HepG2 (cell line): ENCODE results near the gene SEMA4C. TPM values are rescaled to one million over a fixed set of nuclear protein-coding genes. Genes with fewer than 3 reads are reported as not detected.

Source experiments
- FOXK1 ChIP-seq: sonication (generic); formaldehyde crosslinking; IDR thresholded peaks from 2 replicates; pipeline ENCODE4 v1.4.0; 2020; ENCODE audit warnings: low read depth, missing genetic modification reagents, borderline replicate concordance
- FOXM1 ChIP-seq: sonication (generic); formaldehyde crosslinking; IDR thresholded peaks from 2 replicates; pipeline ENCODE4 v1.5.0; 2020; ENCODE audit warnings: missing genetic modification reagents
- HOXA9 ChIP-seq: sonication (generic); formaldehyde crosslinking; IDR thresholded peaks from 2 replicates; pipeline ENCODE4 v1.8.1; 2022; ENCODE audit warnings: missing genetic modification reagents, mild to moderate bottlenecking, moderate library complexity, borderline replicate concordance
- MAFK ChIP-seq, 2 experiments: IDR thresholded peaks in 1 of 2; conservative IDR thresholded peaks in 1 of 2; 2 replicates each; pipeline ENCODE4 v1.6.1; 2011; ENCODE audit warnings: improper control_type of control experiment in 2 of 2, low read length in 2 of 2
- MXD1 ChIP-seq: sonication (generic); formaldehyde crosslinking; IDR thresholded peaks from 2 replicates; pipeline ENCODE4 v1.4.0; 2020; ENCODE audit warnings: mild to moderate bottlenecking, missing genetic modification reagents
- MYNN ChIP-seq: sonication (generic); formaldehyde crosslinking; IDR thresholded peaks from 2 replicates; pipeline ENCODE4 v1.4.0; 2020; ENCODE audit warnings: mild to moderate bottlenecking, low read depth, missing genetic modification reagents
- ZBTB7B ChIP-seq: sonication (generic); formaldehyde crosslinking; IDR thresholded peaks from 2 replicates; pipeline ENCODE4 v1.4.0; 2020; ENCODE audit warnings: missing genetic modification reagents
- ZFP36 ChIP-seq: fragments of 150-350 bp; IDR thresholded peaks from 2 replicates; pipeline ENCODE4 v1.6.1; 2018; ENCODE audit warnings: borderline replicate concordance, low read length, low read depth; ENCODE audit not compliant: partially characterized antibody
- ZFP41 ChIP-seq: sonication (generic); formaldehyde crosslinking; IDR thresholded peaks from 2 replicates; pipeline ENCODE4 v1.4.0; 2020; ENCODE audit warnings: mild to moderate bottlenecking, missing genetic modification reagents, borderline replicate concordance
- ZNF143 ChIP-seq: sonication (generic); formaldehyde crosslinking; IDR thresholded peaks from 2 replicates; pipeline ENCODE4 v1.4.0; 2020; ENCODE audit warnings: missing genetic modification reagents
- ZNF329 ChIP-seq: sonication (generic); formaldehyde crosslinking; IDR thresholded peaks from 2 replicates; pipeline ENCODE4 v1.9.0; 2021; ENCODE audit warnings: low read depth, mild to moderate bottlenecking, missing genetic modification reagents
- ZNF569 ChIP-seq: sonication (generic); formaldehyde crosslinking; IDR thresholded peaks from 2 replicates; pipeline ENCODE4 v1.5.0; 2020; ENCODE audit warnings: mild to moderate bottlenecking, missing genetic modification reagents, moderate library complexity, borderline replicate concordance
- ZSCAN25 ChIP-seq: sonication (generic); formaldehyde crosslinking; IDR thresholded peaks from 2 replicates; pipeline ENCODE4 v1.8.0; 2022; ENCODE audit warnings: mild to moderate bottlenecking, missing genetic modification reagents
- polyA plus RNA-seq, 8 experiments: library from polyadenylated mRNA; depleted of rRNA in 3 of 8; stranded (reverse) in 7 of 8; unstranded in 1 of 8; fragments of >200 nt; fragmentation: Illumina TruSeq in 4 of 8; extraction: Trizol in 4 of 8; gene quantifications; 2 replicates each; pipeline versions ENCODE4 v1.2.1 to v1.2.3, GENCODE V29; 2011 to 2016; ENCODE audit warnings: low read depth in 4 of 8, missing spikeins in 1 of 8, mixed read lengths in 1 of 8; ENCODE audit not compliant: insufficient read depth in 1 of 8
- total RNA-seq, 5 experiments: library from RNA; depleted of rRNA; stranded (reverse); fragments of >200 nt; fragmentation: Illumina TruSeq; extraction: Trizol; gene quantifications; 2 replicates each; pipeline ENCODE4 v1.2.3, GENCODE V29; 2016; ENCODE audit warnings: low read depth in 1 of 5
- TF ChIP-seq, protein P1 (sequence below), 2 experiments: sonication (generic) in 1 of 2; formaldehyde crosslinking in 1 of 2; IDR thresholded peaks; 2 replicates each; pipeline versions ENCODE4 v1.4.0 to v1.6.1; 2018 to 2020; ENCODE audit warnings: missing genetic modification reagents in 2 of 2, borderline replicate concordance in 1 of 2, low read depth in 1 of 2, mild to moderate bottlenecking in 1 of 2, missing biosample characterization in 1 of 2
- TF ChIP-seq, protein P2 (sequence below): sonication (generic); formaldehyde crosslinking; IDR thresholded peaks from 2 replicates; pipeline ENCODE4 v1.9.0; 2021; ENCODE audit warnings: mild to moderate bottlenecking, missing genetic modification reagents
- TF ChIP-seq, protein P3 (sequence below): fragments of 450-650 bp; IDR thresholded peaks from 2 replicates; pipeline ENCODE4 v1.6.1; 2016
- TF ChIP-seq, protein P4 (sequence below): IDR thresholded peaks from 2 replicates; pipeline ENCODE4 v1.6.1; 2018; ENCODE audit warnings: missing genetic modification reagents, mild to moderate bottlenecking, missing compliant biosample characterization

Gene SEMA4C
- total and polyA plus RNA-seq, 2 of the 13 experiments (the other 11 are each of a cell fraction or from before 2014, with no cell fraction given): 25.9 to 46.6 TPM

DNA sequence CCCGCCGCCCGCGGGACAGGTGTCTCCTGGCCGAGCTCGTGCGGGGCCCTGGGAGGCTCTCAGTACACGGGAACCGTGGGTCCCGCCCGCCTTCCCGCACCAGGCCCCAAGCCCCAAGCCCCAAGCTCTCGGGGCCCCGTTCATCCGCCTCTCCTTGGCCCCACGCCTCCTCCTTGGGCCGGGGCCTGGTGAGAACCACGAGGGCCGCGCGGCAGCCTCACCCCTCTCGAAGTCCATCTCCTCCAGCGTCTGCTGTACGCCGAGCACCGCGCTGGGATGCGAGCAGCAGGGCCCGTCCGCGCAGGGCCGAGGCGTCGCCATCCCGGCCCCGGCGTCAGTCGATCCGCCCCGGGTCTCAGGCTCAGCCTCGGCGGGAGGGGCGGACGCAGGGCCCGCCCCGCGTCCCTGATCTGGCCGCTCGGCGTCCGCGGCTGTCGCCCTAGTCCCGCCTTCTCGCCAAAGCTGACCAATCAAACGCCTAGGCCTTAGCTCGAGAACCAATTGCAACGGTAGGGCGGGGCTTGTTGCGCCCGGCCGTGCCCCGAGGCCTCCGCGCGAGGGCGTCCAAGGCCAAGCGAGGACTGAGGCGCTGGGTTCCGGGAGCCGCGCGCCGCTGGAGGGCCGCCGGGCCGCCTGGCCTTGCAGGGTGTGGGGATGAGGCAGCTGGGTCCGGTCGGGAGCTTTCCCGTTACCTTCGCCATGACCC is 12.1 kb downstream of the SEMA4C start, which contains the start of gene ANKRD39 (continued):
- TF ChIP-seq, protein P1, sequence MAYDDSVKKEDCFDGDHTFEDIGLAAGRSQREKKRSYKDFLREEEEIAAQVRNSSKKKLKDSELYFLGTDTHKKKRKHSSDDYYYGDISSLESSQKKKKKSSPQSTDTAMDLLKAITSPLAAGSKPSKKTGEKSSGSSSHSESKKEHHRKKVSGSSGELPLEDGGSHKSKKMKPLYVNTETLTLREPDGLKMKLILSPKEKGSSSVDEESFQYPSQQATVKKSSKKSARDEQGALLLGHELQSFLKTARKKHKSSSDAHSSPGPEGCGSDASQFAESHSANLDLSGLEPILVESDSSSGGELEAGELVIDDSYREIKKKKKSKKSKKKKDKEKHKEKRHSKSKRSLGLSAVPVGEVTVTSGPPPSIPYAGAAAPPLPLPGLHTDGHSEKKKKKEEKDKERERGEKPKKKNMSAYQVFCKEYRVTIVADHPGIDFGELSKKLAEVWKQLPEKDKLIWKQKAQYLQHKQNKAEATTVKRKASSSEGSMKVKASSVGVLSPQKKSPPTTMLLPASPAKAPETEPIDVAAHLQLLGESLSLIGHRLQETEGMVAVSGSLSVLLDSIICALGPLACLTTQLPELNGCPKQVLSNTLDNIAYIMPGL (CRISPR knock-in tag; IDR thresholded peaks at IDR 0.05; ENCODE audit: borderline replicate concordance in 1 of 2, low read depth in 1 of 2): peak; percentile 96 to 99
- TF ChIP-seq MXD1 (CRISPR knock-in tag) (peak; percentile 93), ZSCAN25 (CRISPR knock-in tag) (peak; percentile 87), HOXA9 (no peak), ZBTB7B (CRISPR knock-in tag) (peak; percentile 21; the same call in 1 of the 2 replicates), ZNF569 (no peak; the same call in 1 of the 2 replicates), MAFK (conservative IDR thresholded peaks at IDR 0.05 in 1 of 2, IDR thresholded peaks at IDR 0.05 in 1 of 2; ENCODE audit: low read length in 2 of 2) (no peak), ZFP41 (CRISPR knock-in tag) (no peak), FOXK1 (CRISPR knock-in tag) (peak; percentile 96; the same call in 1 of the 2 replicates), FOXM1 (CRISPR knock-in tag) (no peak), ZNF143 (CRISPR knock-in tag) (no peak), ZNF329 (CRISPR knock-in tag) (peak; percentile 85), ZFP36 (no peak), MYNN (CRISPR knock-in tag) (no peak)
- TF ChIP-seq, protein P2, sequence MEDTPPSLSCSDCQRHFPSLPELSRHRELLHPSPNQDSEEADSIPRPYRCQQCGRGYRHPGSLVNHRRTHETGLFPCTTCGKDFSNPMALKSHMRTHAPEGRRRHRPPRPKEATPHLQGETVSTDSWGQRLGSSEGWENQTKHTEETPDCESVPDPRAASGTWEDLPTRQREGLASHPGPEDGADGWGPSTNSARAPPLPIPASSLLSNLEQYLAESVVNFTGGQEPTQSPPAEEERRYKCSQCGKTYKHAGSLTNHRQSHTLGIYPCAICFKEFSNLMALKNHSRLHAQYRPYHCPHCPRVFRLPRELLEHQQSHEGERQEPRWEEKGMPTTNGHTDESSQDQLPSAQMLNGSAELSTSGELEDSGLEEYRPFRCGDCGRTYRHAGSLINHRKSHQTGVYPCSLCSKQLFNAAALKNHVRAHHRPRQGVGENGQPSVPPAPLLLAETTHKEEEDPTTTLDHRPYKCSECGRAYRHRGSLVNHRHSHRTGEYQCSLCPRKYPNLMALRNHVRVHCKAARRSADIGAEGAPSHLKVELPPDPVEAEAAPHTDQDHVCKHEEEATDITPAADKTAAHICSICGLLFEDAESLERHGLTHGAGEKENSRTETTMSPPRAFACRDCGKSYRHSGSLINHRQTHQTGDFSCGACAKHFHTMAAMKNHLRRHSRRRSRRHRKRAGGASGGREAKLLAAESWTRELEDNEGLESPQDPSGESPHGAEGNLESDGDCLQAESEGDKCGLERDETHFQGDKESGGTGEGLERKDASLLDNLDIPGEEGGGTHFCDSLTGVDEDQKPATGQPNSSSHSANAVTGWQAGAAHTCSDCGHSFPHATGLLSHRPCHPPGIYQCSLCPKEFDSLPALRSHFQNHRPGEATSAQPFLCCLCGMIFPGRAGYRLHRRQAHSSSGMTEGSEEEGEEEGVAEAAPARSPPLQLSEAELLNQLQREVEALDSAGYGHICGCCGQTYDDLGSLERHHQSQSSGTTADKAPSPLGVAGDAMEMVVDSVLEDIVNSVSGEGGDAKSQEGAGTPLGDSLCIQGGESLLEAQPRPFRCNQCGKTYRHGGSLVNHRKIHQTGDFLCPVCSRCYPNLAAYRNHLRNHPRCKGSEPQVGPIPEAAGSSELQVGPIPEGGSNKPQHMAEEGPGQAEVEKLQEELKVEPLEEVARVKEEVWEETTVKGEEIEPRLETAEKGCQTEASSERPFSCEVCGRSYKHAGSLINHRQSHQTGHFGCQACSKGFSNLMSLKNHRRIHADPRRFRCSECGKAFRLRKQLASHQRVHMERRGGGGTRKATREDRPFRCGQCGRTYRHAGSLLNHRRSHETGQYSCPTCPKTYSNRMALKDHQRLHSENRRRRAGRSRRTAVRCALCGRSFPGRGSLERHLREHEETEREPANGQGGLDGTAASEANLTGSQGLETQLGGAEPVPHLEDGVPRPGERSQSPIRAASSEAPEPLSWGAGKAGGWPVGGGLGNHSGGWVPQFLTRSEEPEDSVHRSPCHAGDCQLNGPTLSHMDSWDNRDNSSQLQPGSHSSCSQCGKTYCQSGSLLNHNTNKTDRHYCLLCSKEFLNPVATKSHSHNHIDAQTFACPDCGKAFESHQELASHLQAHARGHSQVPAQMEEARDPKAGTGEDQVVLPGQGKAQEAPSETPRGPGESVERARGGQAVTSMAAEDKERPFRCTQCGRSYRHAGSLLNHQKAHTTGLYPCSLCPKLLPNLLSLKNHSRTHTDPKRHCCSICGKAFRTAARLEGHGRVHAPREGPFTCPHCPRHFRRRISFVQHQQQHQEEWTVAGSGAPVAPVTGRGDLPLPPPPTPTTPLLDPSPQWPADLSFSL (CRISPR knock-in tag): no peak
- TF ChIP-seq, protein P3, sequence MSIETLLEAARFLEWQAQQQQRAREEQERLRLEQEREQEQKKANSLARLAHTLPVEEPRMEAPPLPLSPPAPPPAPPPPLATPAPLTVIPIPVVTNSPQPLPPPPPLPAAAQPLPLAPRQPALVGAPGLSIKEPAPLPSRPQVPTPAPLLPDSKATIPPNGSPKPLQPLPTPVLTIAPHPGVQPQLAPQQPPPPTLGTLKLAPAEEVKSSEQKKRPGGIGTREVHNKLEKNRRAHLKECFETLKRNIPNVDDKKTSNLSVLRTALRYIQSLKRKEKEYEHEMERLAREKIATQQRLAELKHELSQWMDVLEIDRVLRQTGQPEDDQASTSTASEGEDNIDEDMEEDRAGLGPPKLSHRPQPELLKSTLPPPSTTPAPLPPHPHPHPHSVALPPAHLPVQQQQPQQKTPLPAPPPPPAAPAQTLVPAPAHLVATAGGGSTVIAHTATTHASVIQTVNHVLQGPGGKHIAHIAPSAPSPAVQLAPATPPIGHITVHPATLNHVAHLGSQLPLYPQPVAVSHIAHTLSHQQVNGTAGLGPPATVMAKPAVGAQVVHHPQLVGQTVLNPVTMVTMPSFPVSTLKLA: 0 out of 2 replicates have a peak, but pooled peaks have one; percentile 29
- TF ChIP-seq, protein P4, sequence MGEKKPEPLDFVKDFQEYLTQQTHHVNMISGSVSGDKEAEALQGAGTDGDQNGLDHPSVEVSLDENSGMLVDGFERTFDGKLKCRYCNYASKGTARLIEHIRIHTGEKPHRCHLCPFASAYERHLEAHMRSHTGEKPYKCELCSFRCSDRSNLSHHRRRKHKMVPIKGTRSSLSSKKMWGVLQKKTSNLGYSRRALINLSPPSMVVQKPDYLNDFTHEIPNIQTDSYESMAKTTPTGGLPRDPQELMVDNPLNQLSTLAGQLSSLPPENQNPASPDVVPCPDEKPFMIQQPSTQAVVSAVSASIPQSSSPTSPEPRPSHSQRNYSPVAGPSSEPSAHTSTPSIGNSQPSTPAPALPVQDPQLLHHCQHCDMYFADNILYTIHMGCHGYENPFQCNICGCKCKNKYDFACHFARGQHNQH (CRISPR knock-in tag): peak; percentile 69
